HG02885 (cell line): ENCODE results near the gene OR52J3.
"Not testable (repeated sequence)": the region's sequence is repeated elsewhere in the genome, so short reads cannot be mapped to it uniquely, and the experiment has no call there.

Experiments used
- ATAC-seq: cut with Tn5 transposase; IDR thresholded peaks from one replicate; pipeline ENCODE4 v1.9.1; 2021; ENCODE audit warnings: mild to moderate bottlenecking; ENCODE audit not compliant: unreplicated experiment, poor library complexity

The OR52J3 gene

DNA sequence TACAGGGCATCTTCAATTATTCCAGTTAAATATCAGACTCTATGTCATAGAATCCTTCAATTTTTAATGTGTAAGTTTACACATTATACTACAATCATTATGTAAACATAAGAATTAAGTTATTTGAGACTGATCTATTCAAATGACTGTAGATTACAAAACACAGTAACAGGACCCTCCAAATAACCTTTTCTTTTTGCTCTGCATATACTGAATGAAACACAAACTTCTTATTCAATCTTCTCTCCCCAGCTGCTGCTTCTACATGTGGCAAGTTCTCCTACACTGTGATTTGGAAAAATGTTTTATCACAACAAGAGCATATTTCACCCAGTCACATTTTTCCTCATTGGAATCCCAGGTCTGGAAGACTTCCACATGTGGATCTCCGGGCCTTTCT lies at the start of gene OR52J3:
OR52J3 (plus strand) TSS at position 301 of the 400 bp plus-strand sequence; CDS start at position 301, 0 bp downstream.
- ATAC-seq: no peak

DNA sequence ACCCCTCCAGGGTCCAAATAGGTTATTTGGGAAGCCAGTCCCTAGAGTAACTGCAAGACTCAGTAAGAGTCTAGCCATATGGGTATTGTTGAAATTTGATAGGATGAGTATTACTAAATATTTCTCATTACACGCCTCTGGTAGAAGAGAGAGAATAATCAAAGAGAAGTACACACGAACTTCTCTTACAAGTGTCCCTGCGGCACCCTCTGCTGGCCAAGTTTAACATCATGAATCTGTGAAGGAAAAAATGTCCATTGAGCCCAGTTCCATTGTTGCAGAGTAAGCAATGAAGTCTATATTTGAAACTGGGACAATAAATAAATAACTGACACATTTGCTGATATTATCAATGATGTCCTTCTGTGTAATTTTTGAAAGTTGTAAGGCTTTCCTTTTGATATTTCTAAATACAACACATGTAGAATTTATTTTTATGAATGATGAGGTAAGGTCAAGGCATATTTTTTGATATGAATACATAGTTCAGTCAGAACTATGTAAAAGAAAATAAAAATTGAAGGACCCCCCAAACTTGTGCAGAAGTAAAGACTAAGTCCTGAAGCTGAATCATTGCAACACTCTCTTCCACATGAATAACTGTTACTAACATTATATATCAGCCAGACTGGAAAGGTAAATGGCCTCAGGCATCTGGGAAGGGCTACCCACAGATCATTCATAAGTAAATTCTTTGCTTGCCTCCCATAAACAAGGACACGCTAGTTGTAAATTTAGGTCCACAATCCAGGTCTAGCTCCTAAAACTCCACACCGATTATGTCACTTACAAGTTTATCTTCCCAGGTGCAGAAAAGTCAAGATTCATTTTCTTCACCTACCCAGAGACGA lies 41.7 kb upstream of the OR52J3 start:
- no peak for ATAC-seq

DNA sequence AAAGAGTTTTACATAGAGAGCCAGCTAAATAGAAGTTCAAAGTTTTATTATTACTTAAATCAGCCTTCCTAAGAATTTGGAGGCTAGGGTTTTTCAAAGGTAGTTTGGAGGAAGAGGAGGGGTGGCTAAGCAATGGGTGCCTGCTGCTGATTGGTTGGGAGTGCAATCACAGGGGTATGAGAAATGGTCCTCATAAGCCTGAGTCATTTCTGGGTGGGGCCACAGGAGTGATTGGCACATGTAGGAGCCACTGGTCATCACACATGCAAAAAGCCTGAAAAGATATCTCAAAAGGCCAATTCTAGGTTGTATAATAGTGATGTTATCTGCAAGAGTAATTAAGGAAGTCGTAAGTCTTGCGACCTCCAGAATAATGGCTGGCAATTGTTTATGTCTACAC lies 38.8 kb upstream of the OR52J3 start:
- ATAC-seq: no peak

DNA sequence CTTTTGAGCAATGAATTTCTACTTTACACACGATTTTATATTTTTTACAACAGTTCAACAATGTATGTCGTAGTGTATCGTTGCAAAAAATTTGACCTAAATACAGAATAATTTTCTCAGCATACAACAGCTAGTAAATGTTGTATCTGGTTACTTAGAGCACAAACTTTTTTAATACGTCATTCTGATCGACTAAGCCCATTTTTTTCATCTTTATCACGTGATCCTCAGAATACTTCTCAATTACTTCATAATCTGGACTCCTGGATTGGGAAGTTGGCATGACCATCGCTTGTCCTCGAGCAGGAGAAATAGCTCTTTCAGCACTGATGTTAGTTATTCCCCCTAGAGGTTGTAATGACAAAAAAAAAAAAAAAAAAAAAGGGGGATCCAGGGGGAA lies 35.1 kb upstream of the OR52J3 start:
- no peak for ATAC-seq

DNA sequence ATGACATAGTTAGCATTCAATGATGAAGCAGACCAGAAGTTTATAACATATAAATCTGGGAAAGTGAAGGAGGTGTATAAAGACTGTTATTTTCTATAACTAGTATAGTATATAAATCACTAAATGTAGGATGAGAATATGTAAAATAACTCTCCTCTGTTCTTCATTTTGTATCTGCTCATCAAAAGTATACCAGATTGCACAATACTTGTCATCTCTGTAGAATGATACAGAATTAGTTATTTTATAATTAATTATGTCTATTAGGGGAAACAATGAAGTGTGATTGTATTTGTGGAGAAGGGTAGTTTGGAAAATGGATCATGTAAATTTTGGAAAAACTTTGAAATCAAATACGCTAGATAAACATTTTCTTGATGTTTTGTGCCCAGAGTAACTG lies 33.3 kb upstream of the OR52J3 start:
- ATAC-seq: no peak

DNA sequence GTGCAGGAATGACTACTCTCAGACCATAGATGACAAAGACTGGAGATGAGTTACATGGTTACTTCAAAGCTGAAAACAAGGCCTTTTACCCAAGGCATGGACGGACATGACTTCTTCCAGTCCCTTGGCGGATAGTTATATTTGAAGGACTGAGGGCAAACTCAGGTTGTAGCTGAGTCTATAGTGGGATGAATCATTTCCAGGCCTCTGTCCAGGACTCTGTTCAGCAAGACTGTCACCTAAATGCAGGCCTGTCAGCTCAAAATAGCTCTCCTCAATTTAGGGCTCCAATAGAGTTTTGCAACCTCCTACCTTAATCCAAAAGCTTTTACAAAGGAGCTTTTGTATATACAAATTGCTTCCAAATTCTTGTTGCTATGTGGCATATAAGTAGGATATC lies 24.3 kb upstream of the OR52J3 start:
- no peak for ATAC-seq

DNA sequence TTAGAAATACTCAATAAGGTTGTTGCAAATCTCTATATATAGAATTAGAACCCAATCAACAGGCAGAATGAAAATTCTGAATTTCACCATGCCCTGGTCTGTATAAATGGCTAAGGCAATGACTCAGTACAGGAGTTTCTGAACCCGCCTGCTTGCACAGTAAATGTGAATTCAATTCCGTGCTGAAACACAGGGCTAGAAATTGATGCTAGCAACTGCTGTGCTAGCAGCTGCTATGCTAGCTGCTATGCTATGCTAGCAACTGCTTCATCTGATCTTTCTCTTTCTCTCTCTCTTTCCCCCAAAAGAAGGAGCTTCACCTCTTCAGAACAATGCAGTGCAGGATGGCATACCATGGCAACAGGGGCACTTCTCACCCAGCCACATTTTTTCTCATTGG lies 9.7 kb upstream of the OR52J3 start:
- no peak for ATAC-seq

DNA sequence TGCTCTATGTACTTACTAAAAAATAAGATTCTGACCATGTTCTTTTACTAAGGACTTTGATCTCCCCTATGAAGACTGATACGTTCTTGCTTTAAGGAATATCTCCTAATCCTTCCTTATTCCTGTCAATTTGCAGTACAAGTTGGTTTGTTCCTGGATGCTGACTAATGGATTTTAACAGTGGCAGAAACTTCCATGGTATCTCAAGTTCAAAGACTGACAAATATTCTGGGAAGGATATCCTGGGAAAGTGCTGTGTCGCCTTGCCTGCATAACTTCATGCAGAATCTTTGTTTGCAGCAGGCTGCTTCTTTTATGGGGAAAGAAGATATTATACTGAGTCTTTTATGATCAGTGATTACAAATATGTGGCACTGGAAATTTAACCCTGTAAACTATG lies 8.4 kb upstream of the OR52J3 start:
- no peak for ATAC-seq

DNA sequence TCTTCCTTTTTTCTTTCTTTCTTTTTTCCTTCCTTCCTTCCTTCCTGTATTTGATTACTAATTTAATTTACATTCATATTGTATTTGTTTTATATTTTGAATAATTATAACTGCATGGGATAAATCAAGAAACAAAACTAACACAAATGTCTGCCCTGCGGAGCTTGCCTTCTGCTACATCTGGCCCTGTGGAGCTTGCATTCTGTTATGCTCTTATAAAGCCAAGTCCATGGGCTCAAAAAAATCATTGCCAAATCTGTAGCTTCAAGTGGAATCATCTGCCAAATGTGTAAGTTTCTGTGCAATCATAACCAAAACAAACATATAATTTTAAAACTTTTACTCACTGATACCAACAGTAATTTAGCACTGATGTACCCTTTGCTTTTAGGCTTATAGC lies 8.0 kb upstream of the OR52J3 start:
- ATAC-seq: no peak

DNA sequence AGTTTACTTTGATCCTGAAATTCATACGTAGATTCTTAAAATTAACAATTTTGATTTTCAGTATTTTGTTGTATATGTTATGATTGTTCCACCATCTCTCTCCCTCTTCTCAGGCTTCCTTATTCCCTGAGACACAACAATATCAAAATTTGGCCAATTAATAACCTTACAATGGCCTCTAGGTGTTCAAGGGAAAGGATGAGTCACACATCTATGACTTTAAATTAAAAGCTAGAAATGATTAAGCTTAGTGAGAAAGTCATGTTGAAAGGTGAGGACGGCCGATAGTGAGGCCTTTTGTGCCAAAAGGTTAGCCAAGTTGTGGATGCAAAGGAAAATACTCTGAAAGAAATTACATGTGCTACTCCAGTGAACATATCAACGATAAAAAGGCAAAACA lies 5.5 kb upstream of the OR52J3 start:
- ATAC-seq: no peak

DNA sequence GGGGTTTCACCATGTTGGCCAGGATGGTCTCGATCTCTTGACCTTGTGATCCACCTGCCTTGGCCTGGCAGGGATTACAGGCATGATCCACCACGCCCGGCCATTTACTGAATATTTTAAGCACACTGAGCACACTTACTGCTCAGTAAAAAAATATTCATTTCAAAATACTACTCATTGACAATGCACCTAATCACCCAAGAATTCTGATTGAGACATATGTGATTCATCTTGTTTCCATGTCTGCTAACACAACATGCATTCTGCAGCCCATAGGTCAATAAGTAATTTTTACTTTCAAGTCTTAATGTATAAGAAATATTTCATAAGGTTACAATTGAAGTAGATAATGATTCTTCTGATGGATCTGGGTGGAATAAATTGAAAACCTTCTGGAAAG lies 4.2 kb upstream of the OR52J3 start:
- no peak for ATAC-seq

DNA sequence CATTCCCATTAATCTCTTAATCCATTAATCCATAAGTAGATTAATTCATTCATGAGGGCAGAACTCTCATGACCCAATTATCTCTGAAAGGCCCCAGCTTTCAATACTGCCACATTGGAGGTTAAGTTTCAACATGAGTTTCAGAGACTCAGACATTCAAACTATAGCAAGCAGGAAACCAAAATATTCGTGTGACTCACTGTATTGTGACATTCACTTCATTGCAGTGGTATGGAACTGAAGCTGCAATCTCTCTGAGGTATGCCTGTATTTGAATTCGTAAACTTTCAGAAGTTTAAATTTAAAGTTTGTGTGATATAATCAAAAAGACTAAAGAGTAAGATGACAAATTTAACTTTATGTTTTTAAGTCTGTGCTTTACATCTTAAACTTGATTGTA lies 2.9 kb upstream of the OR52J3 start:
- ATAC-seq: no peak

DNA sequence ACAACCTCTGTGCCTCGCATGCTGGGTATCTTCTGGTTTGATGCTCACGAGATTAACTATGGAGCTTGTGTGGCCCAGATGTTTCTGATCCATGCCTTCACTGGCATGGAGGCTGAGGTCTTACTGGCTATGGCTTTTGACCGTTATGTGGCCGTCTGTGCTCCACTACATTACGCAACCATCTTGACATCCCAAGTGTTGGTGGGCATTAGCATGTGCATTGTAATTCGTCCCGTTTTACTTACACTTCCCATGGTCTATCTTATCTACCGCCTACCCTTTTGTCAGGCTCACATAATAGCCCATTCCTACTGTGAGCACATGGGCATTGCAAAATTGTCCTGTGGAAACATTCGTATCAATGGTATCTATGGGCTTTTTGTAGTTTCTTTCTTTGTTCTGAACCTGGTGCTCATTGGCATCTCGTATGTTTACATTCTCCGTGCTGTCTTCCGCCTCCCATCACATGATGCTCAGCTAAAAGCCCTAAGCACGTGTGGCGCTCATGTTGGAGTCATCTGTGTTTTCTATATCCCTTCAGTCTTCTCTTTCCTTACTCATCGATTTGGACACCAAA lies 516 bp downstream of the OR52J3 start:
- ATAC-seq: no peak

DNA sequence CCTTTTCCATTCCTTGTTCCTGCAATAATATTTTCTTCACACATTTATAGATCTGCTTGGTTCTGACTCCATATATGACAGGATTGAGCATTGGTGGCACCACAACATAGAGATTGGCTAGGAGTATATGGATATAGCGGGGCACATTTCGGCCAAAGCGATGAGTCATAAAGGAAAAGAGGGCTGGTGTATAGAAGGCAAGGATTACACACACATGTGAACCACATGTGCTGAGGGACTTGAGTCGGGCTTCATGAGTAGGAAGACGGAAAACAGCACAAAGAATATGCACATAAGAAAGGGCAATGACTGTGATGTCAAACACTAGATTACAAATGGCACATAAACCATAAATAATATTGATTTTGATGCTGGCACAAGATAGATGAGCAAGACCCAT lies 12.4 kb downstream of the OR52J3 start:
- ATAC-seq: not testable (repeated sequence)

DNA sequence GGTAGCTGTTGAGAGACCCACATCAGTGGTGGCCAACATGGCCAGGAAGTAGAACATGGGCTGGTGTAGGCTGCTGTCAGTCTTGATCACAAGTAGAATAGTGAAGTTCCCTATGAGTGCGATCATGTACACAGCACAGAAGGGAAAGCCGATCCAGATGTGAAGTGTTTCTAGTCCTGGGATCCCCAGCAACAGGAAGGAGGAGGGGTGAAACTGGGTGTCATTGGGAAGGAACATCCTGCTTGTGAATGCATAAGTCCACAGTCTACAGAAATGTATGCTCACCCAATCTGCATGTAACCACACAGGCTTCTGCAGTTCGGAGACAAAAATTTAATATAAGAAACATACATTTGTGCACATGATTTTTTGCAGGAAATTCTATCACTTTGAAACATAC lies 13.1 kb downstream of the OR52J3 start, which contains the start of gene OR52E2:
OR52E2 (minus strand) TSS at position 237 of the 400 bp plus-strand sequence; CDS start at position 237, 0 bp downstream.
- no peak for ATAC-seq

DNA sequence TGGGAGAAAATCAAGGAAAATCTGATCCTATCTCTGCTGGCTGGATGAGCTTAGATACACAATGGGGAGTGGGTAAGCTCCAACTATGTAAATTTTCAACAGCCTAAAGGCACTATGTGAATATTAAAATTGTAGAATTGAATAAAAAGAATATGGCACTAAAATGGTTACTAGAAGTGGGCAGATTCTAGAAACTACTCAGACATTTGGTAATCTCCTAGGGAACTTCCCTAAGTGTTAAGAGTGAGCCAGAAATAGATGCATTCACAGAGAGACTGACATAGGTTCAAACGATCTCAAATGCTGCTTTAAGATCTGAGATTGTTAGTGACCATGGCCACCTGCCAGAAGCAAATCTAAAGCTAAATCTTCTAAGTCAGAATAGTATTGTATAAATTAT lies 18.7 kb downstream of the OR52J3 start:
- ATAC-seq: no peak

DNA sequence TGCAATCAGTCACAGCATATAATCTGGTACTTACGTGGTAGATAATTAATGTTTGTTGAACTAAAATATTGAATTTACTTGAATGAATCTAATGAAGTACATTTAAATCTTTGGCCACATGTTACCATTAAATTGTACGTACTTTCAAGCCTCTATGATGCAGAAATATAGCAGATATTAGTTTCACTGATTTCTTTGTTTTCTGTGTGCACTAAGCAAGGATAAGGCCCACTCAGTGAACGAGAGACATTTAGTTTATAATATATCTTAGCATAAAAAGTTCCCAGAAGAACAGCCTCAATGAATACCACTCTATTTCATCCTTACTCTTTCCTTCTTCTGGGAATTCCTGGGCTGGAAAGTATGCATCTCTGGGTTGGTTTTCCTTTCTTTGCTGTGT lies 22.9 kb downstream of the OR52J3 start, which contains the start of gene OR52E1:
OR52E1 (plus strand) TSS at position 301 of the 400 bp plus-strand sequence.
- ATAC-seq: no peak

DNA sequence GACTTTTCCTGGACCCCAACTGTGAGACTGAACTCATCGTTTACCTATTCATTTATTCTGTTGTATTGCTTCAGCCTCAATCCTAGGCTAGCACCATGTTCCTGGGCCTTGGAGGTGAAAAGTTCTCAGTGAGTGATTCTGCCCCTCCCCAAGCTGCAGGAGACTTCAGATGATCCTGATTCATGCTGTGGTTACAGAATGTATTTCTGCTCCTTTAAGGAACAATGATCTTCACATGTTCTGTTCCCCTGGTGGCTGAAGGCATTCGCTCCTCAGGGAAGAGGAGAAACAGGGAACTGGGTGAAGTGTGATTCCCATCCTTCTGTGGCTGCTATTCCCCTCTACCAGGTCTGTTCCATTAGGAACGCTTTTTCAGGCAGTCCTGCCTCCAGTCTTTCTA lies 25.5 kb downstream of the OR52J3 start:
- no peak for ATAC-seq

DNA sequence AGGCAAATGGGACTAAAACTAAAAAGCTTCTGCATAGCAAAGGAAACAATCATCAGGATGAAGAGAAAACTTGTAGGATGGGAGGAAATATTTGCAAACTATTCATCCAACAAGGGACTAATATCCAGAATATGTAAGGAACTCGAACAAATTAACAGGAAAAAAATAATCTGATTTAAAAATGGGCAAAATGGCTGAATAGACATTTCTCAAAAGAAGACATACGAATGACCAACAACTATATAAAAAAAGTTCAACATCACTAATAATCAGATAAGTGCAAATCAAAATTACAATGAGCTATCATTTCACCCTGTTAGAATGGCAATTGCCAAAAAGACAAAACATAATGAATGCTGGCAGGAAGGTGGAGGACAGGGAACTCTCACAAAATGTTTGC lies 35.1 kb downstream of the OR52J3 start:
- ATAC-seq: no peak

DNA sequence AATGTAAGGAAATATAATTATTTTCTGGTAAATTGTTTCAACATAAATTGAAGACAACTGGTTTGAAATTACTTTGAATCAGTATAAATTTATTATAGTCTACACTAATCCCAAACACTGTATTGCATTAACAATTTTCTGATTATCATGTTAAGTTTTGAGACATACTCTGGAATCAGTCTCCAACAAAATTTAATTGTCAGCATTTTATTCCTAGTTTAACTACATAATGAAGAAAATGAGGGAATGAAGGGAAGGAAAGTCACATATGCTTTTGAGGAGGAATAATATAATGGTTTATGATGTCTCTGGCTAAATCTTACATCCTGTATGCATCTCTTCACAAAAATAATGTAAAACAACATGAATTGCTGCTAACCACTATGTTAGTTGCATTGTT lies 37.3 kb downstream of the OR52J3 start:
- no peak for ATAC-seq

DNA sequence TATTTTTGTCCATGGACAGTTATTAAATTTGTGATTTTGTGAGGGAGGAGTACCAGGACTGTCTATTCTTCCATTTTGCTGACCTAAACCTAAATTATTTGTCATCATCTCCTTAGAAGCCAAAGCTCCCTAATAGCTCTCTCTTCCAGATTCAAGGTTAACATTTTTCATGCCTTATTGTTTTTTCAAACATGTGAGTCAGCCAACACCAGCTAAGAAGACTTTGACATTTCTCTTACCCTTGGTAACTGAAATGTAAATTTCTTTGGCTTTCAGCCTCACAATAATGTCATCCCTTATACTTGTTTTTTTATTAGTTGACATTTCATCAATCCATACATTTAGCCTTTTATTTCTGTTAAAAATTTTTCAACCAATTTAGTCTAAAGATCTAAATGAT lies 42.2 kb downstream of the OR52J3 start:
- ATAC-seq: no peak

DNA sequence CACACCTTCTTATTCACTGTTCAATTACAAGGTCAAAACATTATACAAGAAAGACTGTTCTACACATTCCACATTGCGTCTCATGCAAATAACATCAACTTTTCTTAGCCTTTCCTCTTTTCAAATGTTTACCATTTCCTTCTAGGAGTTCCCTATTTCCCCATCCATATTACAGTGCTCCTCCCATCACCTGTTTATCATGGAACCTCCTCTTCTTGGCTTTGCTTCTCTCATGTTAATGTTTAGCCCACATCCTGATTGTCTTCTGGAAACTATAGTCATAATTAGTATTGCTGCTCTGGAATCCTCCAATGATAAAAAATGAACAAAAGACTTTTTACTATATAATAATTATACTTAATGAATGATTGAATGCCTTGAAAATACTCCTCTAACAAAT lies 44.3 kb downstream of the OR52J3 start:
- ATAC-seq: no peak
